OCI-LY1 (cell line): Measurements from ENCODE around the gene NUTM1.

Experiments used
- EZH2 ChIP-seq: fragments of 200-600 bp; sonication (generic), shearing (Covaris generic); IDR thresholded peaks from 2 replicates; pipeline ENCODE4 v1.8.0; 2017; ENCODE audit warnings: borderline replicate concordance, mixed run types, mild to moderate bottlenecking, antibody characterized with exemption, low read length, moderate library complexity, mixed read lengths
- TF ChIP-seq, protein P1 (sequence below): fragments of 200-600 bp; sonication (generic), shearing (Covaris generic); IDR thresholded peaks from 2 replicates; pipeline ENCODE4 v1.5.1; 2017; ENCODE audit warnings: mild to moderate bottlenecking, antibody characterized with exemption, low read length, moderate library complexity, mixed read lengths

DNA sequence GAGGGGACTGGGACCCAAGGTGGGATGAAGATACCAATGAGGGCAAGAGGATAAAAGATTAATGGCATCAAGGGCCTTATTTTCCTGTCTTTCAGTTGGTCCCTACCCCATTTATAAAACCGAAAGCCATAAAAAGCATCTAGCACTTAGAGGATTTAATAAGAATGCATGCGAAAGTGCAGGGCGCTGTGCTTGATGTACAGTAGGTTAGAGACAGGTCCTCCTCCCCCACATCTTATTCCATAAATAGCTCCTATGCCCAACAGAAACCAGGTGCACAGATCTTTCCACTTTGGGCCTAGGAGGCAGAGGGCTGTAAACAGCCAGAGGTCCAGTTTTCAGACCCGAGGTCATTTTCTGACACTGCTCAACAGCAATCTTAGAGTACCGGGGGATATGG lies 22.7 kb downstream of the NUTM1 start:
- no peak for TF ChIP-seq EZH2
- TF ChIP-seq, protein P1, sequence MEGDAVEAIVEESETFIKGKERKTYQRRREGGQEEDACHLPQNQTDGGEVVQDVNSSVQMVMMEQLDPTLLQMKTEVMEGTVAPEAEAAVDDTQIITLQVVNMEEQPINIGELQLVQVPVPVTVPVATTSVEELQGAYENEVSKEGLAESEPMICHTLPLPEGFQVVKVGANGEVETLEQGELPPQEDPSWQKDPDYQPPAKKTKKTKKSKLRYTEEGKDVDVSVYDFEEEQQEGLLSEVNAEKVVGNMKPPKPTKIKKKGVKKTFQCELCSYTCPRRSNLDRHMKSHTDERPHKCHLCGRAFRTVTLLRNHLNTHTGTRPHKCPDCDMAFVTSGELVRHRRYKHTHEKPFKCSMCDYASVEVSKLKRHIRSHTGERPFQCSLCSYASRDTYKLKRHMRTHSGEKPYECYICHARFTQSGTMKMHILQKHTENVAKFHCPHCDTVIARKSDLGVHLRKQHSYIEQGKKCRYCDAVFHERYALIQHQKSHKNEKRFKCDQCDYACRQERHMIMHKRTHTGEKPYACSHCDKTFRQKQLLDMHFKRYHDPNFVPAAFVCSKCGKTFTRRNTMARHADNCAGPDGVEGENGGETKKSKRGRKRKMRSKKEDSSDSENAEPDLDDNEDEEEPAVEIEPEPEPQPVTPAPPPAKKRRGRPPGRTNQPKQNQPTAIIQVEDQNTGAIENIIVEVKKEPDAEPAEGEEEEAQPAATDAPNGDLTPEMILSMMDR, result no peak
